ENCODE data around the gene TOR2A.
"Not testable (repeated sequence)": the region's sequence is repeated elsewhere in the genome, so short reads cannot be mapped to it uniquely, and the experiment has no call there.

Gene TOR2A

DNA sequence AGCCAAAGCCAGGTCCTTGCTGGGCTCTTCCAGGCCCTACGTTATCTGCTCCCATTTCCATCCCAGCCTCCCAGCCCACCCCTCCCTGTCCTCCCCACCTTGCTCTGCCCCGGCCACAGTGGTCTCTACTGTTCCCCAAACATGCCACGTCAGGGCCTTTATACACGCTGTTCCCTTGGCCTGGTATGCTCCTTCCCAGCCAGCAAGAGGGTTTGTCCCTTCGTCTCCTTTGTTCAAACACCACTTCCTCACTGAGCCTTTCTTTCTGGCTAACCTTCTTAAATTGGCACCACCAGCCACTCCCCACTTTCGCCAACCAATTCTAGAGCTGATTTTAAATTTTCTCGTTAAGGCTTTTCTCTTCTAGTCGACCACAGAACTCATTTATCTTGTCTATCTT lies 33.6 kb upstream of the TOR2A start:
- DNase-seq = no peak

DNA sequence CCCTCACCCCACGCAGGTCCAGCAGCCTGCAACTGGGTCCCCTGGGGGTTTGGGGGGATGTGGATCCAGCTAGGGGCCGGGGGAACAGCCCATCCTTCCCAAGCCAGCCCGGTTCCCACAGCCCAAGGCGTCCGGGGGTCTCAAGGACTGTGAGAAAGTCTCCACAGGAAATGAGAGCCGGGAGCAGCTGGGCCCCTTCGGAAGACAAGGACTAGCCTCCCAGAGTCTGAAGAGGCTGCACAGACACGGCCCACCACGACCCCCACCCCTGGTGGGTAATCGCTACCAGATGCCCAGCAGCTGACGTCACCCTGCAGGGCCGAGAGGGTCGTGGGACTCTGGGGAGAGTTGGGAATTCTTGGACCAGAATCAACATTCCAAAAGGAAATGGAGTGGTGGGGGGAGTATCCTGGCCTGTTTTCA lies 32.8 kb upstream of the TOR2A start:
- DNase-seq = no peak

DNA sequence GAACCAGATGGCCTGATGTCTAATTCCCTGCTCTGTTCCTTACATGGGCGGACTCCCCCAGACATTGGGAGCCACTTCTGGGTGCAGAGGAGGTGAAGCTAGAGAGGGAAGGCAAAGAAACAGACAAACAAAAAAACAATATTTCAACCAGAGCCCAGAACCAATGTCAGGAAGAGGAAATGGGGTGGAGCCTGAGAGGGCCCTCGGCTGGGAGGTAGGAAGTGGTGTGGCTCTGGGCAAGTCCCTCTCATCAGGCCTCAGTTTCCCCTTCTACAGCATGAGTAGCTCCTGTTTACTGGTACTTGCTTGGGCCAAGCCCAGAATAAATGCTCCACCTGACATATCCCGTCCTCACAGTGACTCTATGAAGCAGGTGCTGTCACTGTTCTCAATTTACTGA lies 32.3 kb upstream of the TOR2A start:
- DNase-seq = no peak

DNA sequence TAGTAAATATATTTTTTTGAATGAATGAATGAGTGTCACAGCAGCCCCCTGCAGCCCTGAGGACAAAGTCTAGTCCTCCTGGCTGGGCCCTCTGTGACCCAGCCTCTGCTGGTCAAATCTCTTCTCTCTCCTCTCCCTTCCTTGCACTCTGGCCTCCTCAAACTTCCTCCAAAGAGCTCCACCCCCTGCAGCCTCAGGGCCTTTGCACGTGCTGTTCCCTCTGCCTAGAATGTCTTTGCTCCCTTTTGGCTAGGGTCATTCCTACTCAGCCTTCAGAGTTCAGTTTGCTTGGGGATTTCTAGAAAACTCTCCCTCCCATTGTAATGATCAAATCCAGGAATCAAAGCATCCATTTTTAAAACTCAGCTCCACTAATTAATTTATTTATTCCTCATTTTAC lies 30.3 kb upstream of the TOR2A start:
- no peak for DNase-seq

DNA sequence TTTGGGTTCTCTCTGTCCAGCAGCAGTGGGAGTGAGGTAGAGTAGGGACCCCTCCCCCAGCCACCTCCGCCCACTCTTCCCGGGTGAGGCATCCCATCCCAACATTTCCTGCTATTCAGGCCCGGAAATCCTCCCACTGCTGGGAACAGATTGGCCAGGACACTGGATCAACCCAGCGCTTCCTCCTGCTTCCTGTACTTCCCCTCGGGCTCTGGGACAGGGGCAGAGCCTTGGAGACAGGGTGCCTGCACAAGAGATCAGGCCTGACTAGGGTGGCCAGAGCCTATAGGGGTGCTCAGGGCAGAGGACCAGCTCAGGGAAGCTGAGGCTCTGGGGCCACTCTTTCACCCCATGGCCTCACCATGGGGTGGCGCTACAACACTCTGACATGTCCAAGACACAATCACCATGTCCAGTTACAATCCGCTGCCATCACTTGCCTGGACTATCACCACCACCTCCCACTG lies 28.9 kb upstream of the TOR2A start:
- DNase-seq = no peak

DNA sequence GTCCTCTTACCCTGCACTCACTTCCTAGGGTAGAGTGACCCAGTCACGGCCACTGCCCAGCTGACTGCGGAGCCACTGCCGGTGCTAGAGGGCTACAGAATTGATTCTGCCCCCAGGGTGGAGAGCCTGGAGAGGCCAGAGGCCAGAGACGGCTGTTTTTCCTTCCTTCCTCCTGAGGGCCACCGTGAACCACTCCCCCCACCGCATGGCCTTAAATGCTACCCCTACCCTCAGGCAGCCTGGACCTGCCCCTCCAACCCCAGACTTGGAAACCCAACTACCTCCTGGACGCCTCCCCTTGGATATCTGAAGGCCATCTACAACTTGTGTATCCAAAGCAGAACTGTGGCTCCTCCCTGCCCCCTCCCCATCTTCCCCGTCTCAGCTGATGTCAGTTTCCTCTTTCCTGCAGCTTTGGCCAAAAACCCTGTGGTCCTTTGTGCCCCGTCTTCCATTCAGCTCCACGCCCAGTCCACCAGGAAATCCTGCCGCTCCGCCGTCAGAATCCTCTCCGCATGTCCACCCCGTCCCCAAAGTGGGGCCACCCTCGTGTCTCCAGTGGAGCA lies 27.1 kb upstream of the TOR2A start:
- no peak for DNase-seq

DNA sequence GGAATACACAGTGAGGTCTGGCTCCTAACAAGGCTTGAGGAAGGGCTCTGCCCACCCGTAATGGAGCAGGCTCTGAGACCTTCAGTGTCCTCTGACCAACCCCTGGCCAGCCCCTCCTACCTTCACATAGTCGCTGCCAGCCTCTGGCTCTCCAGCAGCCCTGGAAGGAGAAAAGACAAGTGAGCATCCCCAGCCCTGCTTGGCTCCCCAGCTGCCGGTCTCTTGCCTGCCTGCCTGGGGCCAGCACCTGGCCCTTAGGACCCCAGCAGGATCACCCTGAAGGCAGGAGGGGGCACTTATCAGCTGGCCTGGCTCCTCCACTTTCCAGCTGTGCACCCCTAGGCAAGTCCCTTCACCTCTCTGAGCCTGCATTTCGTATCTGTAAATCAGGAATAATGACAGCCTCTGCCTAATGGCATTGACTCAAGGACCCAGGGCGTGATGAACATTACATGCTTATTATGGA lies 26.4 kb upstream of the TOR2A start:
- no peak for DNase-seq

DNA sequence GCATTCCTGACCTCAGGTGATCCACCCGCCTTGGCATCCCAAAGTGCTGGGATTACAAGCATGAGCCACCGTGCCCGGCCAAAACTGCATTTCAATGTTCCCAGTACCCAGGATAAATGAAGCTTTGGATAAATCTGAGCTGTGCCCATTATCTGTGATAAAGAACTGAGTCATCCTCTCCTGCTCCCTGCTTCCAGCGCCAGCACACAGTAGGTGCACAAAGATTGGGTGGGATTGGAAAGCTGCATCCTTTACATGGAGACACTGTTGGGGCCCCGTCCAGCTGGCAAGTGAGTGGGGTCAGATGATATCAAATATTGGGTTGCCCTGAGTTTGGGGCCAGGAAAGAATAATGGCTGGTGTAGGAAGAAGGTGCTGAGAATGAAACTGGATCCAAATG lies 26.0 kb upstream of the TOR2A start:
- no peak for DNase-seq

DNA sequence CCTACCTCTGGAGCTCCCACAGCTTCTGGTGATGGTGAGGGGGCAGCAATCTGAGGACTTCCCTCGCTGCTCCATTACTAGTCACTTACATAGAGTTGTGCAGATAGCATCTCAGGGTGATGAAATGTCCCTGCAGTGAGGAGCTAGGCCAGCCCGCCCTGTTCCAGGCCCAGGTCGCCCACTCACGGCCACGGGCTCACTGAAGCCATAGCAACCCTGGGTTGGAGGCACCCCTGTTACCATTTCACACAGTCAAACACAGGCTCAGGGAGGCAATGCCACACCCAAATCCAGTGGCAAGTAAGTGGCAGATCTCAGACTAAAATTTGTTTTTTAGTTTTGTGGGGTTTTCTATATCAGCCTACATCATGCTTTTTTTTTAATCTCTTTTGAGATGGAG lies 23.7 kb upstream of the TOR2A start:
- DNase-seq = no peak

DNA sequence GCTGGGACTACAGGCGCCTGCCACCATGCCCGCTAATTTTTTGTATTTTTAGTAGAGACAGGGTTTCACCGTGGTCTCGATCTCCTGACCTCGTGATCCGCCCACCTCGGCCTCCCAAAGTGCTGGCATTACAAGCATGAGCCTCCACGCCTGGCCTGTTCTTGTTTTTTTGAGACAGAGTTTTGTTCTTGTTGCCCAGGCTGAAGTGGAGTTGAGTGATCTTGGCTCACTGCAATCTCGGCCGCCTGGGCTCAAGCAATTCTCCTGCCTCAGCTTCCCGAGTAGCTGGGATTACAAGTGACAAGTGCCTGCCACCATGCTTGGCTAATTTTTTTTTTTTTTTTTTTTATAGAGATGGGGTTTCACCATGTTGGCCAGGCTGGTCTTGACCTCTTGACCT lies 21.7 kb upstream of the TOR2A start:
- DNase-seq = not testable (repeated sequence)

DNA sequence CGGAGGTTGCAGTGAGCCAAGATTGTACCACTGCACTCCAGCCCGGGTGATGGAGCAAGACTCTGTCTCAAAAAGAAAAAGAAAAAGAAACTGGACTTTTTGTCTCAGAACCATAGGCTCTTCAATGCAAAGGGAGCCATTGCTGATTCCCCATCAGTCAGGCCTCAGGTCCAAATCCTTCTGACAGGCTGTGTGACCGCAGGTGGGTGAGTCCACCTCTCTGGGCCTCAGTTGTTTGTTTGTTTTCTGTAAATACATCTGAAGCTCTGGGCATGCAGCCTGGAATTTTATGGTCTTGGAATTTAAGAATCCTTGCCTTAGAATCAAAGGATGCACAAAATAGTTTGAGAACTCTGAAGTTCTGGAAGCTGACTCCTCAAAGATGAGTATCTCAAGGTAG lies 21.1 kb upstream of the TOR2A start:
- no peak for DNase-seq

DNA sequence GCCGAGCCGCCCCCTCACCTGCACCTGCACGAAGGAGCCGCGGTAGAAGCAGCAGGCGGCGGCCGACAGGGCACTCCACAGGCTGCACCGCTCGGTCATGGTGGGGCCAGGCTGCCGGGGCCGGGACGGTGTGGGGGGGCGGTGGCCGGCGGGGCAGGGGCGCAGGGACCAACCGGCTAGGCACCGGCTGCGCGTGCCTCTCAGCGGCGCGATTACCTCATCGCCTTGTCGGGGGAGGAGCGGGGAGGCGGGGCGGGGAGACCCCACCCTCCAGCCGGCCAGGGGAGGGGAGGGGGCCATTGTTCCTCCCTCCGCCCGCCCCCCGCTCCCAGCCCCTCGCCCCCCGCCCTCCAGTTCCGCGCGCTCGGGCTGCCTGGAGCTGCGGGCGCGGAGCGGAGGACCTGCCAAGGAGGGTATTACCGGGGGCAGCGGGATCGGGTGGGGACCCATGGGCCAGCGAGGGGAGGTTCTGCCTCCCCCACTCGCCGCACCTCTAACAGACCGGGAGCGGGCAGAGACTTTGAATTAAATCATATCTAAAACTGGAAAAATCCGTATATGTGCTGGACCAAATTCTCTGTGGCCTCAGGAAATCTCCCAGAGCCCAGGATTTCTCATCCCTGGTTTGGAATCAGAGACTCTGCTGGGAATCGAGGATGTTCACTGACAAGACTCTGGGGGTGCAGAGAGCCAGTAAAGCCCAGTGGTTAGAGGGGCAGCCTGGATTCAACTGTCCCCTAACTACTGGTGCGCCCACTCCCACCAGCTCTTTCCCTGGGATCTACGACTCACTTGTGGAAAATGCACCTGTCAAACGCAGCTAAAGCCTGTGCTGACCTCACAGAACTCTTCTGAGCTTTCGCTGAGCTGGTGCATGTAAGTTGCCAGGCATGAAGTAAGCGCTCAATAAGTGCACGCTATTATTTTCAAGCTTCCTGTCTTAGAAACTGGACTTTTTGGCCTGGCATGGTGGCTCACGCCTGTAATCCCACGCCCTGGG lies 20.3 kb upstream of the TOR2A start:
- no peak for DNase-seq

DNA sequence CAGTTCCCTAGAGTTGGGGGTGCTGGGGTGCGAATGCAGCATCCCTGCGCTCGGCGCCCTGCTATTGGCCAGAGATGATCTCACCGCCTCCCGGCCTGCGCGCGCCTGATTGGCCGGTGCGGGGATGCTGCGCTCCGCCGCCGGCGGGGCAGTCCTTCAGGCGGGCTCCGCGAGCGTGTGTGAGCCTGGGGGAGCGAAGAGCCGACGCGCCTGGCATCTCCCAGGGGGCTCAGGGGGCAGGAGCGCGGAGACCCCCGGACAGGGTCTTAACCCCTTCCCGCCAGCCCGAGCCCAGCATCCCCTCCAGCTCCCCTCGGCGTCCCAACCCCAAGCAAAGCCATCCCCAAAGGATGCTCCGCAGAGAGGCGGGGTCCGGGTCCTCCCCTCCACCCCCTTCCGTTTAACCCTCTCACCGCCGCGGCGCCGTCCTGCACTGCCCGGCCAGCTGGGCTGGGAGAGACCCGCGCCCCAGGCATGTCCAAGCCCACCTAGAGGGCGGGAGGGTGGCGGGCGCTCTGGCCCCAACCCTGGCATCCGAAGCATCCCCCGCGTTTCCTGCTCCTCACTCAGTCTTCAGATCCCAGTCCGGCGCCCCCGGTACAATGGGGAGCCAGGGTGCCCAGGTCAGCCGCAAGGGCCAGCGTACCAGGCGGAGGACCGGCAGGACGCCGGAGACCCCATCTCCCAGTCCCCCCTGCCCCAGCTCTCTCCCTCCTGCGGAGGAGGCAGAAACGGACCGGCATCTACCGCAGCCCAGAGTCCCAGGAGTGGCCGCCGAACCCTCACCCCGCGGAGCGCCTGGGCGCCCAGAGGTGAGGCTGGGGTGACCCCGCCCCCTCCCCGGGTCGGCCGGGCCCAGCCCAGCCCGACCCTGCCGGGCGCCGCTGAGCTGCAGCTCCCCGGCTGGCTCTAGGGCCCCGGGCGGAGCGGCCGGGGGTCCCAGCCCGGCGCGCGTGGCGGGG lies 19.3 kb upstream of the TOR2A start:
- no peak for DNase-seq

DNA sequence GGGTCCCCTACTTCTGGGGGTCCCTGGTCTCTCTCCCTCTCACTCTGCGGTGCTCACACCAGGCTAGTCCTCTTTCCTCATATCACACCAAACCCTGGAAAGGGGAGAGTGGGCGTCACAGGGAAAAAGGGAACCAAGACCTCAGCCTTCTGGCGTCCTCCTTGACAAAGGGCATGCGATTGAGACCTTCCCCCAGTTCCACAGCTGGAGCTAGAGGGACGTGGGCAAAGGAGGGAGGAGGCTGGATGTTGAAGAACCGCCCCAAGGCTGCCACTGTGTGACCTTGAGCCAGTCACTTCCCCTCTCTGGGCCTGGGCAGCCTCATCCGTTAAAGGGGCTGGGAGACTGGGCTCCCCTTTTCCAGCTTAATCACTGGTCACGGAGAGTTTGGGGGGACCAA lies 18.5 kb upstream of the TOR2A start:
- no peak for DNase-seq

DNA sequence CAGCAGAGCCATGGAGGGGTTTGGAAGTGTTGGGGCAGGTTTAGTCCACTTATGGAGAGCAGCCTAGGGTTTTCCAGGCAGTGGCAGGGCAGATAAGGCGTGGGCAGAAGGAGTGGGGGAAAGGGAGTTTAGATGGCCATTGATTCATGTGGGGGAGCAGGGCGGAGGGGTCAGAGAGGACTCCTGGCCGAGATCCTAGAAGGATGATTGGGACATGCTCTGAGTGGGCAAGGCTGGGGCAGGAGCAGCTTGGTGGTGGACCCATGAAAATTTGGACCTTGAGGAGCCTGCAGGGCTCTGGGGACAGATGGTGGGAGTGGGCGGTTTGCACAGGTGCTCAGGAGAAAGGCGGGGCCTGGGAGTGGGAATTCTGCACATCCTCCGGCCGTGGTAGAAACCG lies 18.1 kb upstream of the TOR2A start:
- no peak for DNase-seq

DNA sequence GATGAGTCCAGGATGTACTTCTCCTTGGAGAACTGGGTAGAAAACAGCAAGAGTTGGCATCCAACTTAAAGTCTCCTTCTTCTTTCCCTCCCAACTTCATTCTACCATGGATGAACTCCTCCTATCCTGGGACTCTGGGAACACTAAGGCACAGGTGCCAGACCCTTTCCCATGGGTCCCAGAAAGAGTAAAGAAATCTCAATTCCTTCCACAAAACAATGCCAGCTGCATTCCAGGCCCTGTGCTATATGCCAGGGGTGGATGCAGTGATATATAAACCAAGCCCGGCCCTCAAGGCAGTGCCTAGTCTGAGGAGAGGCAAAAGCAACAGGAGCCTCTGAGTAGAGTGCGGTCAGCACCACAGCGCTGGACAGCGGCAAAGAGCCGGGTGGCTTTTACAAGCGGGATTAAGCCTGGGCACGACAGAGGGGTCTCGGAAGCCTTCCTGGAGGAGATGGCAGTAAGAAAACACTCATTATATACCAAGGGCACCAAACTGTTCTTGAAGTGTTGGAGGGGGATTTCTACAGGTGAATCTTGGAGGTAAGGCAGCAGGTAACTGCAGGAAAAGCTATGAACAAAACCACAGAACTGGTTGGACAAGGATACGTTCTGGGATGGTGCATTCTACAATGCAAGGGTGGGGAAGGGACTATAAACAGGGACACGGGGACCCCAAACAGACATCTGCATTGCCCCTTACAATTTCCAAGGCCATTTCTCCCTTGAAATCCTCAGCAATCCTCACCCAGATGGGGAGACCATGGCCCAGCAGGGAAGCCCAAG lies 16.4 kb upstream of the TOR2A start:
- DNase-seq = no peak

DNA sequence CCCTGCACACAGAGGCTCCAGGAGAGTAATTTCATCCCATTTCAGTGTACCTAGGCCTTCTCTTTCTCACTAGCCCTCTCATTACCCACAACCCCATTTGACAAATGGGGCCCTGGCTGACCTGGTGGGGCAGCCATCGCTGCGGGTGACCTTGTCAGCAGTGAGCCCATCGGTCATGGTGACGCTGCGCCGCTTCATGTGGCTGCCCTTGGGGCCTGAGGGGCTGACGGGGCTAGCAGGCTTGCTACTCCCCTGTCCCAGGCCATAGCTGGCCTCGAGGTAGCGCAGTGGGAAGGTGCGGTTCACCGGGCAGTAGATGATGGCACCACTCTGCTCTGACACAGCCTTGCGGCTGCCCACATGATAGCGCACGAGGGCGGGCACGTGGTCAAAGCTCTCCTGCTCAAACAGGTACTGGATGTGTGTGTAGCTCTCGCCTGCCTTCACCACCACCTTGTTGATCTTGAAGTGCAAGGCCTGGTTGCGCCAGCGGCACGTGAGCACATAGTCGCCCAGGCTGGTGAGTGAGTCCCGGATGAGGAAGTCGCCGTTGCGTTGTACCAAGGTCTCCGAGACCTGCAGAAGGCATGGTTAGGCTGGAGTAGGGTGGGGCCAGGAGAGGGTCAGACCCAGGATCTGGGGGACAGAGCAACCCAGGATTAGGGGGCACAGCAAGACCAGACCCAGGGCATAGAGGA lies 14.1 kb upstream of the TOR2A start:
- DNase-seq = no peak

DNA sequence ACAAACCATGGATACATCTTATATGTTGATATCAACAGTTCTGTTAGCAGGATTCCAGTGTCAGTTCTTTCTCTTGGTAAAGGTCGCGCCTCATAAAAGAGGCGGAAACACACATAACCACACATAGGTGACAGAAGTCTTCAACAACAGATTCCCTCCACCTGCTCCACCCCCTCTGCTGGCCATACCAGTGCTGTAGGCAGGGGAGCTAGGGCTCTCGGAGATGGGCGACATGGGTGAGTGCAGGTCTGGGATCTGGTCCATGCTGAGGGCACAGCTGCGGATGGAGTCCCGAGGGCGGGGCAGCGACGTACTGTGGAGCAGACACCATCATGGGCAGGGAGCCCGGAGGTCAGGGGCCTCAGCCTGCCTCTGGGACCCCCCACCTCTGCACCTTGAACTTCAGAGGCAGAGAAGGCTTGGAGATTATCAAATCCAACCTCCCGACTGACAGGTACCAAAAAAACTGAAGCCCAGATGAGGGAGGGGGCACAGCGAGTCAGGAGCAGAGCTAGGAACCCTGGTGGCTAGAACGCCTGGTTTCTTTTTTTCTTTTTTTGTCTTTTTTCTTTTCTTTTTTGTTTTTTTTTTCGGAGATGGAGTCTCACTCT lies 12.0 kb upstream of the TOR2A start:
- DNase-seq = no peak

DNA sequence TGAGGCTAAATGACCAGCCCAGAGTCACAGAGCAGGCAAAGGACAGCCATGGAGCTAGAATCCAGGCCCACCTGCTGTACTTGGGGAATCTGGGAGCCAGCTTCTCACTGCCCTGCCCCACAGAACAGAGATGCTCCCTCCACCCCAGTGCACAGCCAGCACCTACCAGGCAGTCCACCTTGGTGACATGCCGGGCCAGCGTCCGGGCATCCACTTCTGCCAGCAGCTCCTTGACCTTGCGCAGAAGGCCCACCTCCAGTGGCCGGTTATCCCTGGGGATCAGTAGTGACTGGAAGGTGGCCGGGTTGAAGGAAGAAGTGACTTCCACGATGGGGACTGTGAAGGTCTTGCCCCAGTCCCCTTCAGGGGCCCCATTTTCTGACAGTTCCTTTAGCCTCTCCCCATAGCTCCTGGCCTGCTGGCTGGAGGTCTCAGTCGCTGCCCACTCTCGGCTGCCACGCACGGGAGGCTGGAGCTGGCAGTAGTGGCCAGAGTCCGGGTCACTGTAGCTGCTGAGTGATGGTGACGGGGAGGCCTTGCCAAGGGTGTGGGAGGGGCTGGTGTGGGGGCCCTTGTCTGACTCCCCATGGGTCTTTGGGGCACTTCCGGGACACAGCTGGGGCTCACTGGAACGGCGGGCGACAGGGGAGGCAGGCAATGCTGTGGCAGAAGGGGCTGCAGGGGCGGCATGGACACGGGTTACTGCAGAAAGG lies 9.5 kb upstream of the TOR2A start:
- no peak for DNase-seq

DNA sequence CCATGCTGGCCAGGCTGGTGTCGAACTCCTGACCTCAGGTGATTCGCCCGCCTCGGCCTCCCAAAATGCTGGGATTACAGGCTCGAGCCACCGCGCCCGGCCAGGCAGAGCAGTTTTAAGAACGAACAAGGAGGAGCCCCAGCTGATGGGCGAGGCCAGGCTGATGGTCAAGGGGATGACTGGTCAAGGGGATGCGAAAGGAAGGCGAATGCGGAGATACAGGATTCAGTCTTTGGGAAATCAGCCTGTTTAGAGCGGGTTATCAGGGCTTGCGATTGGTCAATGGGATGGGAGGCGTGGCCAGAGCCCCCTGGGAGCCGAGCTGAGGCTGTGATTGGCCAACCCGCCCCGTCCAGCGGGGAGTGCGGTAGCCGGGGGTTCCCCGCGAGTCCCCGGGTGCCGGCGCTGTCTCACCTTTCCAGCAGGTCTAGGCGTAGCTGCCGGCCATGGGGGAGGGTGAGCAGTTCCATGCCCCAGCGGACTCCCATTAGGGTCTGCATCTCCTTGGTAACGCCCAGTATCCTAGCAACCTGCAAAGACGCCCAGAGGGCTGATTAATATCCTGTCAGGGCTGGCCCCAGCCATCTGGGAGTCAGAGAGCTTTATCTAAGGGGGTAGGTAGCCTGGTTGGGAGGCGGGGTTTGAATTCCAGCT lies 7.5 kb upstream of the TOR2A start:
- no peak for DNase-seq
